ENCODE measurements around the gene DTD1. TPM values are rescaled to one million over a fixed set of nuclear protein-coding genes. Genes with fewer than 3 reads are reported as not detected.

Gene DTD1
- total RNA-seq, 1 experiment from 2014 or later = 14.3 TPM

GRCh38 chr20:18662279-18663040 is 74.6 kb downstream of the DTD1 start:
- CTCF ChIA-PET = no interaction called here
- DNase-seq = no peak
- no TSS peak for BruUV-seq (replicated peaks)
- no peak for TF ChIP-seq CTCF (IDR thresholded peaks at IDR 0.05; ENCODE audit: unreplicated experiment)
- intact Hi-C loops (cut with micrococcal nuclease; ENCODE audit: unreplicated experiment) = no loop called here
- Mint-ChIP-seq H3K27ac (ENCODE audit: unreplicated experiment) (no peak overlapping the region), H3K9me3 (ENCODE audit: low read depth, unreplicated experiment) (no peaks in the 10 kb centered on the region), H3K4me1 (ENCODE audit: low read depth, unreplicated experiment) (no peaks in the 10 kb centered on the region), H3K36me3 (ENCODE audit: insufficient read depth, unreplicated experiment) (no peaks in the 10 kb centered on the region), H3K27me3 (ENCODE audit: unreplicated experiment) (no peaks in the 10 kb centered on the region), H3K4me3 (ENCODE audit: low read depth, unreplicated experiment) (no peak overlapping the region)

GRCh38 chr20:18663932-18664331 is 76.1 kb downstream of the DTD1 start:
- Mint-ChIP-seq H3K9me3 (ENCODE audit: low read depth, unreplicated experiment) (no peaks in the 10 kb centered on the region), H3K27me3 (ENCODE audit: unreplicated experiment) (no peaks in the 10 kb centered on the region), H3K27ac (ENCODE audit: unreplicated experiment) (no peak overlapping the region), H3K4me1 (ENCODE audit: low read depth, unreplicated experiment) (no peaks in the 10 kb centered on the region), H3K4me3 (ENCODE audit: low read depth, unreplicated experiment) (no peak overlapping the region), H3K36me3 (ENCODE audit: insufficient read depth, unreplicated experiment) (no peaks in the 10 kb centered on the region)
- no peak for DNase-seq
- BruUV-seq (replicated peaks) = no TSS peak
- TF ChIP-seq CTCF (IDR thresholded peaks at IDR 0.05; ENCODE audit: unreplicated experiment) = no peak
- CTCF ChIA-PET = no interaction called here
- intact Hi-C loops (cut with micrococcal nuclease; ENCODE audit: unreplicated experiment) = no loop called here

GRCh38 chr20:18665135-18665534 is 77.3 kb downstream of the DTD1 start:
- CTCF ChIA-PET = no interaction called here
- BruUV-seq (replicated peaks) = no TSS peak
- Mint-ChIP-seq H3K4me1 (ENCODE audit: low read depth, unreplicated experiment) (no peaks in the 10 kb centered on the region), H3K27me3 (ENCODE audit: unreplicated experiment) (no peaks in the 10 kb centered on the region), H3K4me3 (ENCODE audit: low read depth, unreplicated experiment) (no peak overlapping the region), H3K36me3 (ENCODE audit: insufficient read depth, unreplicated experiment) (no peaks in the 10 kb centered on the region), H3K27ac (ENCODE audit: unreplicated experiment) (no peak overlapping the region), H3K9me3 (ENCODE audit: low read depth, unreplicated experiment) (no peaks in the 10 kb centered on the region)
- intact Hi-C loops (cut with micrococcal nuclease; ENCODE audit: unreplicated experiment) = no loop called here
- TF ChIP-seq CTCF (IDR thresholded peaks at IDR 0.05; ENCODE audit: unreplicated experiment) = no peak
- no peak for DNase-seq

- Mint-ChIP-seq H3K4me1 (ENCODE audit: low read depth, unreplicated experiment) (no peaks in the 10 kb centered on the region), H3K9me3 (ENCODE audit: low read depth, unreplicated experiment) (no peaks in the 10 kb centered on the region), H3K27ac (ENCODE audit: unreplicated experiment) (no peak overlapping the region), H3K27me3 (ENCODE audit: unreplicated experiment) (no peaks in the 10 kb centered on the region), H3K36me3 (ENCODE audit: insufficient read depth, unreplicated experiment) (no peaks in the 10 kb centered on the region), H3K4me3 (ENCODE audit: low read depth, unreplicated experiment) (no peak overlapping the region)
- no peak for TF ChIP-seq CTCF (IDR thresholded peaks at IDR 0.05; ENCODE audit: unreplicated experiment)
- no peak for DNase-seq
- CTCF ChIA-PET = no interaction called here
- BruUV-seq (replicated peaks) = no TSS peak
- intact Hi-C loops (cut with micrococcal nuclease; ENCODE audit: unreplicated experiment) = no loop called here
Measured at GRCh38 chr20:18666803-18667415, 79.1 kb downstream of the DTD1 start.
